Mesenchymal stem cell (in vitro differentiated cells and primary cell): Measurements from ENCODE around the gene ZNF358.

Experiments
- DNase-seq: peaks from one replicate; pipeline ENCODE4 v3.0.0-alpha.2; 2013
- H2AFZ ChIP-seq: one replicate; pipeline ENCODE4 v1.6.1; 2013; ENCODE audit warnings: low read depth, mild to moderate bottlenecking, control low read depth, inconsistent platforms, low read length, moderate library complexity
- H2AK5ac ChIP-seq: 2 replicates; pipeline ENCODE4 v1.6.1; 2013; ENCODE audit warnings: low read length, moderate library complexity, mild to moderate bottlenecking, inconsistent platforms; ENCODE audit not compliant: severe bottlenecking
- H2BK120ac ChIP-seq: one replicate; pipeline ENCODE4 v1.6.1; 2013; ENCODE audit warnings: low read depth, mild to moderate bottlenecking, inconsistent platforms, low read length, moderate library complexity
- H2BK12ac ChIP-seq, 2 experiments: one replicate each; pipeline ENCODE4 v1.6.1; 2013; ENCODE audit warnings: inconsistent platforms in 2 of 2, low read length in 2 of 2, mild to moderate bottlenecking in 2 of 2, moderate library complexity in 2 of 2, control low read depth in 1 of 2
- H2BK15ac ChIP-seq: one replicate; pipeline ENCODE4 v1.6.1; 2013; ENCODE audit warnings: mild to moderate bottlenecking, low read depth, inconsistent platforms; ENCODE audit not compliant: poor library complexity, severe bottlenecking
- H2BK5ac ChIP-seq: 2 replicates; pipeline ENCODE4 v1.6.1; 2013; ENCODE audit warnings: low read depth, mild to moderate bottlenecking, low read length, control low read depth, inconsistent platforms; ENCODE audit not compliant: poor library complexity, severe bottlenecking
- H3K14ac ChIP-seq, 2 experiments: one replicate each; pipeline ENCODE4 v1.6.1; 2013; ENCODE audit warnings: inconsistent platforms in 2 of 2, low read length in 2 of 2, control low read depth in 1 of 2, mild to moderate bottlenecking in 1 of 2, moderate library complexity in 1 of 2
- H3K18ac ChIP-seq, 2 experiments: one replicate each; pipeline ENCODE4 v1.6.1; 2013; ENCODE audit warnings: inconsistent platforms in 2 of 2, low read length in 2 of 2, control low read depth in 1 of 2, low read depth in 1 of 2, mild to moderate bottlenecking in 1 of 2
- H3K23ac ChIP-seq, 2 experiments: one replicate each; pipeline ENCODE4 v1.6.1; 2013; ENCODE audit warnings: inconsistent platforms in 2 of 2, low read length in 2 of 2, mild to moderate bottlenecking in 2 of 2, moderate library complexity in 2 of 2, control low read depth in 1 of 2
- H3K27ac ChIP-seq: 2 replicates; pipeline ENCODE4 v1.5.1; 2013; ENCODE audit warnings: mild to moderate bottlenecking, moderate library complexity, low read length, control low read depth, inconsistent platforms; ENCODE audit not compliant: poor library complexity, severe bottlenecking
- H3K27me3 ChIP-seq, 2 experiments: 2 replicates each; pipeline versions ENCODE4 v1.6.1 to v1.7.0; 2013; ENCODE audit warnings: low read length in 2 of 2, mild to moderate bottlenecking in 2 of 2, moderate library complexity in 2 of 2, control low read depth in 1 of 2, inconsistent platforms in 1 of 2; ENCODE audit not compliant: control insufficient read depth in 1 of 2, insufficient read depth in 1 of 2
- H3K36me3 ChIP-seq, 2 experiments: 2 replicates each; pipeline versions ENCODE4 v1.6.1 to v1.7.0; 2013; ENCODE audit warnings: low read length in 2 of 2, control low read depth in 1 of 2, inconsistent platforms in 1 of 2, low read depth in 1 of 2, mild to moderate bottlenecking in 1 of 2; ENCODE audit not compliant: insufficient read depth in 2 of 2, control insufficient read depth in 1 of 2
- H3K4ac ChIP-seq, 2 experiments: one replicate each; pipeline ENCODE4 v1.6.1; 2013; ENCODE audit warnings: inconsistent platforms in 2 of 2, low read length in 2 of 2, mild to moderate bottlenecking in 2 of 2, moderate library complexity in 2 of 2, control low read depth in 1 of 2, low read depth in 1 of 2
- H3K4me1 ChIP-seq: 2 replicates; pipeline ENCODE4 v1.6.1; 2013; ENCODE audit warnings: low read depth, low read length, control low read depth; ENCODE audit not compliant: control insufficient read depth, insufficient read depth
- H3K4me2 ChIP-seq: 2 replicates; pipeline ENCODE4 v1.6.1; 2013; ENCODE audit warnings: low read length, mild to moderate bottlenecking, inconsistent platforms; ENCODE audit not compliant: poor library complexity, severe bottlenecking
- H3K4me3 ChIP-seq, 2 experiments: 2 replicates each; pipeline versions ENCODE4 v1.5.1 to v1.7.0; 2013; ENCODE audit warnings: low read length in 2 of 2, mild to moderate bottlenecking in 2 of 2, control low read depth in 1 of 2, low read depth in 1 of 2; ENCODE audit not compliant: insufficient read depth in 1 of 2
- H3K79me1 ChIP-seq: replicated peaks from 2 replicates; pipeline ENCODE4 v1.6.1; 2013; ENCODE audit warnings: mild to moderate bottlenecking, control low read depth, low read length, inconsistent platforms; ENCODE audit not compliant: poor library complexity, severe bottlenecking
- H3K9ac ChIP-seq: 2 replicates; pipeline ENCODE4 v1.7.0; 2013; ENCODE audit warnings: mild to moderate bottlenecking, low read length, moderate library complexity
- H3K9me3 ChIP-seq: 2 replicates; pipeline ENCODE4 v1.7.0; 2013; ENCODE audit warnings: mild to moderate bottlenecking, low read length; ENCODE audit not compliant: control insufficient read depth
- H4K8ac ChIP-seq: one replicate; pipeline ENCODE4 v1.6.1; 2013; ENCODE audit warnings: inconsistent platforms, mild to moderate bottlenecking, low read length, moderate library complexity
- H4K91ac ChIP-seq: one replicate; pipeline ENCODE4 v1.6.1; 2013; ENCODE audit warnings: mild to moderate bottlenecking, low read length, inconsistent platforms
- whole genome bisulfite sequencing: methylation state at CpG from one replicate; pipeline ENCODE4 v1.1.7; 2013; ENCODE audit warnings: mixed read lengths; 5-methylcytosine and 5-hydroxymethylcytosine counted together

Gene ZNF358

GRCh38 chr19:7550169-7550770 is 34.4 kb downstream of the ZNF358 start:
- peaks cover 25% of the 10 kb centered on the region for H3K79me1 ChIP-seq
- no peak overlapping the region for H3K4me3 ChIP-seq
- WGBS, result 97% methylated on average over 41 of the region's 41 CpGs
- H3K9ac ChIP-seq, result no peak overlapping the region
- no peak overlapping the region for H2BK120ac ChIP-seq
- peaks cover 6% of the 10 kb centered on the region for H3K4me1 ChIP-seq
- no peak overlapping the region for H3K27ac ChIP-seq
- no peak overlapping the region for H3K18ac ChIP-seq
- H3K4me2 ChIP-seq, result no peak overlapping the region
- peak overlapping the region in 1 of 2 experiments; percentile 29 for H3K14ac ChIP-seq
- H4K8ac ChIP-seq, result no peak overlapping the region
- DNase-seq, result no peak
- H3K23ac ChIP-seq, result no peak overlapping the region
- H3K9me3 ChIP-seq, result no peaks in the 10 kb centered on the region
- no peak overlapping the region for H3K4ac ChIP-seq
- H2BK15ac ChIP-seq, result no peak overlapping the region
- no peak overlapping the region for H2BK5ac ChIP-seq
- H2AK5ac ChIP-seq, result no peak overlapping the region
- H3K27me3 ChIP-seq, result no peaks in the 10 kb centered on the region
- H2BK12ac ChIP-seq, result no peak overlapping the region
- no peak overlapping the region for H4K91ac ChIP-seq
- no peak overlapping the region for H2AFZ ChIP-seq
- peaks cover 54 to 63% of the 10 kb centered on the region in 2 experiments for H3K36me3 ChIP-seq

GRCh38 chr19:7550987-7551761 is 35.3 kb downstream of the ZNF358 start:
- Histone ChIP-seq H4K8ac (no peak overlapping the region), H2AK5ac (no peak overlapping the region), H3K4me3 (no peak overlapping the region), H3K9ac (no peak overlapping the region), H3K4me2 (no peak overlapping the region), H3K9me3 (no peaks in the 10 kb centered on the region), H2BK12ac (no peak overlapping the region), H3K18ac (no peak overlapping the region), H3K36me3 (peaks cover 55 to 65% of the 10 kb centered on the region in 2 experiments), H2BK5ac (no peak overlapping the region), H4K91ac (no peak overlapping the region), H2AFZ (no peak overlapping the region), H3K27ac (no peak overlapping the region), H3K4ac (no peak overlapping the region), H3K79me1 (peaks cover 25% of the 10 kb centered on the region), H2BK15ac (no peak overlapping the region), H3K4me1 (peaks cover 6% of the 10 kb centered on the region), H3K14ac (no peak overlapping the region), H2BK120ac (no peak overlapping the region), H3K27me3 (no peaks in the 10 kb centered on the region), H3K23ac (no peak overlapping the region)
- WGBS, result 56% methylated on average over 48 of the region's 51 CpGs
- DNase-seq, result peak; percentile 21

DNA sequence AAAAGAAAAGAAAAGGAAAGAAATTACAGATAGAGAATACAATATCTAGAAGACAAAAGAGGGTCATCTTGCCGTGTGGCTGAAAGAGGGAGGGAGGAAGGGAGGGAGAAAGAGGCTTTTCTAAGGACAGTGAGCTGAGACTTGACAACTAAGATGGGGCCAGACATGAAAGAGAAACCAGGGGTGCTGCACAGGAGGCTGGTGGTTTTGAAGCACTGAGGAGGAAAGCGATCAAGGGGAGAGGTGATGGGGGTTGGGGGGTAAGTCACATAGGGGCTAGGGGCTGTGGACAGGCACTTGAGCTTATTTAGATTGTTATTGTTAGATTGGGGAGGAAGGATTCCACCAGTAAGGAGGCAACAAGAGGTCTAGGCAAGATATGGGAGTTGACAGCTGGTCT is 36.9 kb downstream of the ZNF358 start:
- no peak overlapping the region for H3K4ac ChIP-seq
- H3K9me3 ChIP-seq, result no peaks in the 10 kb centered on the region
- WGBS, result 75% methylated on average over 2 of the region's 2 CpGs
- peaks cover 6% of the 10 kb centered on the region for H3K4me1 ChIP-seq
- no peak overlapping the region for H2BK12ac ChIP-seq
- H2BK5ac ChIP-seq, result no peak overlapping the region
- DNase-seq, result no peak
- H3K27ac ChIP-seq, result no peak overlapping the region
- peaks cover 25% of the 10 kb centered on the region for H3K79me1 ChIP-seq
- H2AFZ ChIP-seq, result no peak overlapping the region
- H2AK5ac ChIP-seq, result no peak overlapping the region
- H3K9ac ChIP-seq, result no peak overlapping the region
- no peak overlapping the region for H4K91ac ChIP-seq
- H3K36me3 ChIP-seq, result peaks cover 63 to 77% of the 10 kb centered on the region in 2 experiments
- no peak overlapping the region for H3K4me2 ChIP-seq
- no peaks in the 10 kb centered on the region for H3K27me3 ChIP-seq
- H3K23ac ChIP-seq, result no peak overlapping the region
- H2BK120ac ChIP-seq, result no peak overlapping the region
- H4K8ac ChIP-seq, result no peak overlapping the region
- no peak overlapping the region for H2BK15ac ChIP-seq
- H3K18ac ChIP-seq, result no peak overlapping the region
- no peak overlapping the region for H3K14ac ChIP-seq
- no peak overlapping the region for H3K4me3 ChIP-seq

DNA sequence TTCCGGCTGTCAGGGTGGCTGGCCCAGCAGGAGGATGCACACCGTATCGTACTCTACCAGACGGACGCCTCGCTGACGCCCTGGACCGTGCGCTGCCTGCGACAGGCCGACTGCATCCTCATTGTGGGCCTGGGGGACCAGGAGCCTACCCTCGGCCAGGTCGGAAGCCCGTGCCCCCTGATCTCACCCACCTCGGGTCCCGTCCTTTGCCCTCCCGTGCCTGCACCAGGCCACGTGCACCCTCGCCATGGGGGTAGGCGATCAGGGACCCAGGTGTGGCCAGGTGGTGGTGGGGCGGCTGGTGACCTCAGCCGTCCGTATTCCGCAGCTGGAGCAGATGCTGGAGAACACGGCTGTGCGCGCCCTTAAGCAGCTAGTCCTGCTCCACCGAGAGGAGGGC is 38.7 kb downstream of the ZNF358 start:
- DNase-seq, result no peak
- no peak overlapping the region for H3K4me3 ChIP-seq
- peaks cover 27% of the 10 kb centered on the region for H3K79me1 ChIP-seq
- H2AFZ ChIP-seq, result no peak overlapping the region
- no peak overlapping the region for H3K14ac ChIP-seq
- H3K36me3 ChIP-seq, result peaks cover 81 to 91% of the 10 kb centered on the region in 2 experiments
- H4K91ac ChIP-seq, result no peak overlapping the region
- no peak overlapping the region for H2BK5ac ChIP-seq
- no peak overlapping the region for H2BK15ac ChIP-seq
- H4K8ac ChIP-seq, result no peak overlapping the region
- H3K23ac ChIP-seq, result no peak overlapping the region
- H3K4ac ChIP-seq, result no peak overlapping the region
- peaks cover 6% of the 10 kb centered on the region for H3K4me1 ChIP-seq
- no peaks in the 10 kb centered on the region for H3K27me3 ChIP-seq
- no peak overlapping the region for H3K18ac ChIP-seq
- no peak overlapping the region for H2AK5ac ChIP-seq
- no peak overlapping the region for H2BK12ac ChIP-seq
- 89% methylated on average over 28 of the region's 28 CpGs for WGBS
- no peak overlapping the region for H2BK120ac ChIP-seq
- no peaks in the 10 kb centered on the region for H3K9me3 ChIP-seq
- no peak overlapping the region for H3K4me2 ChIP-seq
- no peak overlapping the region for H3K27ac ChIP-seq
- no peak overlapping the region for H3K9ac ChIP-seq
